ELF-1 (cell line): ENCODE results near the gene ICAM1.

ENCODE experiments used
- DNase-seq: peaks from one replicate; pipeline ENCODE4 v3.0.0-alpha.2; 2016; ENCODE audit warnings: low read depth, low spot score

ICAM1 gene

DNA sequence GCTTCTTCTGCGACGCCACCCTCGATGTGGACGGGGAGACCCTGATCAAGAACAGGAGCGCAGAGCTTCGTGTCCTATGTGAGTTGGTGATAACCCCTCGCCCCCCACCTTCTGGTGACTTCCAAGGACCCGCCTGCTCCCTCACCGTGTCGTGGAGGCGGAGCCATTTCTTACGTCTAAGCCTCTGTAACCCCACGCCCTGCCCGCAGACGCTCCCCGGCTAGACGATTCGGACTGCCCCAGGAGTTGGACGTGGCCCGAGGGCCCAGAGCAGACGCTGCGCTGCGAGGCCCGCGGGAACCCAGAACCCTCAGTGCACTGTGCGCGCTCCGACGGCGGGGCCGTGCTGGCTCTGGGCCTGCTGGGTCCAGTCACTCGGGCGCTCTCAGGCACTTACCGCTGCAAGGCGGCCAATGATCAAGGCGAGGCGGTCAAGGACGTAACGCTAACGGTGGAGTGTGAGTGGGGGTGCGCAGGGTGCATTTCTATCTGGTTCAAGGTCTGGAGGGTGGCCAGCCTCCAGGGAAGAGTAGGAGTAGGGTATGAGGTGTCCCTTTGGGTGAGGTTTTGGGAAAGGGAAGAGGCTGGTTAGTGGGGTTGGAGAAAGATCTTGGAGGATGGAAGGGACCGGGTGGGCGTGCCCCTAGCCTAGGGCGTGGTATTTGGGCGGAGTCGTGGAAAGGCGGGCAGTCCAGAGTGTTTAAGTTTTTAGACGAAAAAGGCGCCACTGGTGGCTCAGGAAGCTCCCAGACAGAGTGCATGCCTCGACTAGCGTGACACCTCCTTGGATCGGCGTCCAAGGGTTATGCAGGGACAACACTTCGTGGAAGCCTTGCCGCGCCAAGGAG is 22.1 kb downstream of the ICAM1 start:
- no peak for DNase-seq

DNA sequence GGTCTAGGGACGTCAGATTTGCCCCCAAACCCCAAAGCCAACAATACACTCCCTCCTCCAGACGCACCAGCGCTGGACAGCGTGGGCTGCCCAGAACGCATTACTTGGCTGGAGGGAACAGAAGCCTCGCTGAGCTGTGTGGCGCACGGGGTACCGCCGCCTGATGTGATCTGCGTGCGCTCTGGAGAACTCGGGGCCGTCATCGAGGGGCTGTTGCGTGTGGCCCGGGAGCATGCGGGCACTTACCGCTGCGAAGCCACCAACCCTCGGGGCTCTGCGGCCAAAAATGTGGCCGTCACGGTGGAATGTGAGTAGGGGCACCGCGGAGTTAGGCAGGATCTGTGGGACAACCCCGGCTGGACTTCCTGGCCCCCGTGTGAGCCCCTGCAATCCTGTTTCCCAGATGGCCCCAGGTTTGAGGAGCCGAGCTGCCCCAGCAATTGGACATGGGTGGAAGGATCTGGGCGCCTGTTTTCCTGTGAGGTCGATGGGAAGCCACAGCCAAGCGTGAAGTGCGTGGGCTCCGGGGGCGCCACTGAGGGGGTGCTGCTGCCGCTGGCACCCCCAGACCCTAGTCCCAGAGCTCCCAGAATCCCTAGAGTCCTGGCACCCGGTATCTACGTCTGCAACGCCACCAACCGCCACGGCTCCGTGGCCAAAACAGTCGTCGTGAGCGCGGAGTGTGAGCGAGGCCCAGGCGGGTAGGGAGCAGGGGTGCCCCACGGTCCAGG is 22.9 kb downstream of the ICAM1 start:
- peak; percentile 20 for DNase-seq

GRCh38 chr19:10294368-10294697 is 23.4 kb downstream of the ICAM1 start:
- DNase-seq = peak; percentile 73

- peak; percentile 39 for DNase-seq
Observed at GRCh38 chr19:10295305-10295846, 24.5 kb downstream of the ICAM1 start.

- peak; percentile 50 for DNase-seq
Observed at GRCh38 chr19:10295847-10296591, 25.1 kb downstream of the ICAM1 start.

DNA sequence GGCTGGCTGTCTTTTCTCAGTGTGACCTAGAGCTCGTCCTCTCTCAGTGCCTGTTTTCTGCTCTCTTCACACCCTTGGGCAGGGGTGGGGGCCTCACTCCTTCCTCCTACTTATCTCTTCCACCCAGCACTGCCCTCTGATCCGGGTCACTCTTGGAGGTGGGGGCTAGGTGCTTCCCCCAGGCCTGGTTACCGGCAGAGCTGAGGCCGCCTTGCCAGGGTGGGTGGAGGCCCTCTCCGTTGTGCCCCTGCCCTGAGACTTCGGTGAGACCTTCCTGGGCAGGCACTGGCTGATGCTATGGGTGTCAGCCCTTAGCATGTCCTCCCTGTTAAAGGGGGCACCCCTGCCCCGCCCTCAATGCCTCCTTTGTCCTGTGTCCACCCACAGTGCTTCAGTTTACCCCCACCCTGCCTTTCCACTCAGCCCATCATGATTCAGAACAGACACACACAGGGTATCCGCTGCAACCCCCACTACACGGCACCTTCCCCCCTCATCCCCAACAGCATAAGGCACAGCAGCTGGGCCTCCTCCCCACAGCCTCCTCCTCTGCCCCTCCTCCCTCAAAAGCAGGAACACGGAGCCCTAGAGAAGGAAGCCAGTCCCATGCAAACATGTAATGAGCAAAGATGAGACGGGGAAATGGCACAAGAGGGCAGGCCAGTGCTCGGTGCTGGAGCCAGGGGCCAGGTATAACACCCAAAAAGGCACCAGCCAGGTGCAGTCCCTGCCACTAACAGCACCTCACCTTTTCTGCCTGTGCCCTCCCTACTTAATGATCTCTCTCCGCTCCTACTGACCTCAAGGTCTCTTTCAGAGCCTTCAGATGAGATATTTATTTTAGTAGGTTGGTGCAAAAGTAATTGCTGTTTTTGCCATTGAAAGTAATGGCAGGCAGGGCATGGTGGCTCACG is 28.9 kb downstream of the ICAM1 start:
- DNase-seq = no peak

DNA sequence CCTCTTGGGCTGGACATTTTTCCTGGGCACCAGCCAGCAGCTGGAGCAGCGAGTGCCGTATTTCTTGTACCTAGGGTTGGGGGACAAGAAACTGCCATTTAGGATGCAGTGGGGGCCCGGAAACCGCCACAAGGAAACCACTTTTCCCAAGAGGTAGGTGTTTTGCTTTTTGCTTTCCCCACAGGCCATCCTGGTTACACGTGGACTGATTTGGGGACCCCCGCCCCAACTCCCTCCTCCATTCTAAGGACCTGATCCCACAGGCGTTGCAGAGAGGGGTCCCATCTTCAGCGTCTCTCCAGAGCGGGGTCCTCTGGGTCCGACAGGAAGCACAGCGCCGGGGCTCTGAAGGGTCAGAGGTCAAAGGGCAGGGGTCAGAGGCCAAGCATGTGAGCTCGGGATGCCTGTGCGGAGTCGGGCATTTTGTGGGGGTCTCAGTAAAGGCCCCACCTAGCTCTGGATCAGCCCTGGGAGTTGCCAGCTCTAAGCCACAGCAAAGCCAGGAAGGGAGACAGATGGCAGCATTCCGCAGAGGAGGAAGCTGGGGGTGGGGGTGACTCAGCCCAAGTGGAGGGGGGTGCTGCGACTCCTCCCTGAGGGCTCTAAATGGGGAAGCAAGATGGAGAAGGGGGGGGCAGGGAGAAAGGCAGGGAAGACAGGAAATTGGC is 34.4 kb downstream of the ICAM1 start:
- no peak for DNase-seq

GRCh38 chr19:10306327-10306726 is 35.4 kb downstream of the ICAM1 start:
- no peak for DNase-seq

- no peak for DNase-seq
Observed at GRCh38 chr19:10309423-10309822, 38.5 kb downstream of the ICAM1 start, which contains the start of gene ZGLP1. Gene ZGLP1, minus strand, starts transcription at chr19:10309815.

GRCh38 chr19:10315335-10316214 is 44.7 kb downstream of the ICAM1 start, which contains the start of gene FDX2:
Gene FDX2, minus strand, starts transcription at chr19:10316015. Its CDS starts 19 bp downstream, at chr19:10315996.
- peak; percentile 87 for DNase-seq

GRCh38 chr19:10316229-10317044 is 45.5 kb downstream of the ICAM1 start:
- no peak for DNase-seq

DNA sequence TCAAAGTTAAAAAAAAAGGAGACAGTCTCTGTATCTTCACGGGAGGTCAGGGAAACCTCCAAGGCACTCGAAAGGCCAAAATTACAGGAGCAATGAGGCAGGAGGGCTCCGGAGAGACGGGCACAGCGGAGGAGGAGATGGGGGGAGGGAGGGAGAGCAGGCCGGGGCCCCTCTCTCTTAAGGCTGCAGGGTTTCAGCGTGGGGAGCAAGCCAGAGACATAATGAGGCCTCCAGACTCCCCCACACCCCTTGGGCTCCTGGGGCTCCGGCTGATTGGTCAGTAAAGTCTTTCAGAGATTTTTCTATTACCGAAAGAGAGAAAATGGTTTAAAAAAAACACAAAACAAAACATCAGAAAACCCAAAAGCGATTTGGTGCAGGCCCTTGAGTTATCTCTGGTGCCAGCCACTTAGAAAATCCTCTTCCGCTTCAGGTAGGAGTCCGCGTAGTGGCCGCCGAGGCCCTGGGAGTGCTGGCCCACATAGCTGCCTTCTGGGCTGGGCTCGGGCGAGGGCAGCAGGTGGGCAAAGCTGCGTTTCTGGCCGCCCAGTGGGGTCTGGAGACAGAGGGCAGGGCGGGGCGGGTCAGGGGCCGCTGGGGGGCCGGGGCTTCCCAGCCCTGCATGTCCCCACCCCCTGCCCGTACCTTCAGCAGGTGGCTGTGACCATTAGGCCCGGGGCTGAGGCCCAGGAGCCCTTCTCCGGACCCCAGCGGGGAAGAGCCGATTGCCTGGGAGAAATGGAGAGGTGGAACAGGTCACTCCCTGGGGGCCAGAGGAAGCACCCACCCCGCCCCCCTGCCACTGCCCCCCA is 46.3 kb downstream of the ICAM1 start:
- no peak for DNase-seq

GRCh38 chr19:10317857-10318462 is 47.0 kb downstream of the ICAM1 start:
- no peak for DNase-seq

DNA sequence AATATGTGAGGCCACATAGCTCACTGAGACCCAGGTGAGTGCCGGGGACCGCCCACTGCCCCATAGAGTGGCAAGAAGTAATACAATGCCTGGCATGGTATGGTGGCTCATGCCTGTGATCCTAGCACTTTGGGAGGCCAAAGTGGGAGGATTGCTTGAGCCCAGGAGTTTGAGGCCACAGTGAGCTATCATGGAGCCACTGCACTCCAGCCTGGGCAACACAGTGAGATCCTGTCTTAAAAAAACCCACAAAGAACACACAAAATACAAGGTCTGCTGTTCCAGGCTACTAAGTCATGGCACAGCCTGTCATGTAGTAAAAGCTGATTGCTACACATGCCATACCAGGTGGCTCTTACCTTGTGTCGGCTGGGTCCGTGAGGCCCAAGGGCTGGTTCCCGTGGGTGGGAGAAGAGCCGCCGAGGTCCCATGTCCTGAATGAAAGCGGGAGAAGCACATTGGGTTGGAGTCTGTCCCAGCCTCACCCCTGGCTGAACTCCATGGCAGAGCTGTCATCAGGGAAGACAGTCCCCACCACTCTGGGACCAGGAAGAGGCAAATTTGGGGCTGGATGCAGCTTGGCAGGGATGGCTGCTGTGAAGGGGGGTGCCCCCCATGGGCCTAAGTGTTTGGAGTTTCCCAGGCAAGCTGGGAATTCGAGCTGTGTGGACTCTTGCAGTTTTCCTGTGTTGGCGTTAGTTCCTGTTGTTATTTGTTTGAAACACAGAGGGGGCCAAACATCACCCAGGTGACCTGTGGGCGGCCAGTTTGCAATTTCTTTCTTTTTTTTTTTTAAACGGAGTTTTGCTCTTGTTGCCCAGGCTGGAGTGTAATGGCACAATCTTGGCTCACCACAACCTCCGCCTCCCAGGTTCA is 48.1 kb downstream of the ICAM1 start:
- DNase-seq = no peak

GRCh38 chr19:10320602-10321416 is 49.9 kb downstream of the ICAM1 start:
- DNase-seq = no peak
